HG03520 (cell line): ENCODE measurements around the gene CNOT2.
A peak's percentile ranks its signal among the peaks of the same experiment; 100 is the strongest.

ENCODE experiments used
- ATAC-seq: cut with Tn5 transposase; IDR thresholded peaks from one replicate; pipeline ENCODE4 v1.9.1; 2021; ENCODE audit warnings: mild to moderate bottlenecking, moderate library complexity; ENCODE audit not compliant: unreplicated experiment

The CNOT2 gene

GRCh38 chr12:70242695-70243509 is at the start of gene CNOT2:
TSS of gene CNOT2 (plus strand) at chr12:70243433. CDS start at chr12:70278227, 34,794 bp downstream.
- peak; percentile 62 for ATAC-seq

GRCh38 chr12:70194076-70194475 is 49.2 kb upstream of the CNOT2 start:
- no peak for ATAC-seq

- ATAC-seq: no peak
These were observed 46.4 kb upstream of the CNOT2 start for GRCh38 chr12:70196811-70197281.

- ATAC-seq: no peak
These were observed 45.9 kb upstream of the CNOT2 start for GRCh38 chr12:70197345-70197744.

GRCh38 chr12:70213707-70214106 is 29.5 kb upstream of the CNOT2 start:
- ATAC-seq: no peak

- no peak for ATAC-seq
These were observed 28.1 kb upstream of the CNOT2 start for GRCh38 chr12:70214972-70215617.

- ATAC-seq: no peak
These were observed 25.8 kb upstream of the CNOT2 start for GRCh38 chr12:70217416-70217815.

- ATAC-seq: no peak
These were observed 21.6 kb upstream of the CNOT2 start for GRCh38 chr12:70221626-70222025.

GRCh38 chr12:70227911-70228310 is 15.3 kb upstream of the CNOT2 start:
- ATAC-seq: no peak

- ATAC-seq: no peak
These were observed 12.2 kb upstream of the CNOT2 start for GRCh38 chr12:70230934-70231606.

GRCh38 chr12:70236990-70237389 is 6.2 kb upstream of the CNOT2 start:
- no peak for ATAC-seq

GRCh38 chr12:70240673-70241072 is 2.6 kb upstream of the CNOT2 start:
- no peak for ATAC-seq

GRCh38 chr12:70241845-70242244 is 1.4 kb upstream of the CNOT2 start:
- no peak for ATAC-seq

GRCh38 chr12:70243510-70244371 is 508 bp downstream of the CNOT2 start:
- ATAC-seq: peak; percentile 41

GRCh38 chr12:70244409-70244808 is 1.2 kb downstream of the CNOT2 start:
- ATAC-seq: no peak

GRCh38 chr12:70245458-70245857 is 2.2 kb downstream of the CNOT2 start:
- ATAC-seq: no peak

GRCh38 chr12:70246580-70246979 is 3.3 kb downstream of the CNOT2 start:
- ATAC-seq: no peak

- ATAC-seq: no peak
These were observed 4.5 kb downstream of the CNOT2 start for GRCh38 chr12:70247653-70248199.

- no peak for ATAC-seq
These were observed 5.6 kb downstream of the CNOT2 start for GRCh38 chr12:70248876-70249275.

- ATAC-seq: no peak
These were observed 6.7 kb downstream of the CNOT2 start for GRCh38 chr12:70249903-70250302.
